Stomach (tissue), 4 donors: ENCODE data around the gene EMCN.

Experiments used
- CTCF ChIP-seq, 7 experiments: fragments of 450-650 bp in 4 of 7; fragments of 200-600 bp in 3 of 7; sonication (generic) in 3 of 7; IDR thresholded peaks; one replicate each; pipeline ENCODE4 v1.5.1; 2016 to 2019; ENCODE audit warnings: antibody characterized with exemption in 7 of 7, control low read depth in 2 of 7, mild to moderate bottlenecking in 1 of 7
- POLR2A ChIP-seq, 4 donors: fragments of 450-650 bp; IDR thresholded peaks; one replicate each; pipeline ENCODE4 v1.6.1; 2016; ENCODE audit warnings: antibody characterized with exemption in 4 of 4, control low read depth in 2 of 4, mild to moderate bottlenecking in 1 of 4, moderate library complexity in 1 of 4

- no peak for TF ChIP-seq POLR2A (IDR thresholded peaks at IDR 0.05)
- no peak for TF ChIP-seq CTCF (IDR thresholded peaks at IDR 0.05)
These were observed at the start of gene EMCN for GRCh38 chr4:100517864-100518341.
